GM23338 (cell line): ENCODE data around the gene PUM1. TPM values are rescaled to one million over a fixed set of nuclear protein-coding genes. Genes with fewer than 3 reads are reported as not detected.

Experiments used
- ATAC-seq: fragments of 200-7000 bp; cut with Tn5 transposase; 3 replicates; pipeline ENCODE4 v1.9.1; 2020
- DNase-seq: peaks from one replicate; pipeline ENCODE4 v3.0.0-alpha.2; 2015; ENCODE audit warnings: low spot score
- H2AFZ ChIP-seq: fragments of 200-600 bp; sonication (generic); 2 replicates; pipeline ENCODE4 v1.8.0; 2016; ENCODE audit warnings: antibody characterized with exemption, mild to moderate bottlenecking, moderate library complexity
- H3F3A ChIP-seq: fragments of 200-600 bp; sonication (generic); replicated peaks from 2 replicates; pipeline ENCODE4 v1.8.0; 2017; ENCODE audit warnings: antibody characterized with exemption, mixed run types, low read depth
- H3K27ac ChIP-seq: fragments of 200-600 bp; sonication (generic); 2 replicates; pipeline ENCODE4 v1.6.1; 2016; ENCODE audit warnings: low read depth
- H3K27me3 ChIP-seq: fragments of 200-600 bp; sonication (generic); 2 replicates; pipeline ENCODE4 v1.8.0; 2016; ENCODE audit warnings: mild to moderate bottlenecking, mixed run types, moderate library complexity; ENCODE audit not compliant: insufficient read depth
- H3K36me3 ChIP-seq: fragments of 200-600 bp; sonication (generic); 2 replicates; pipeline ENCODE4 v1.8.0; 2016; ENCODE audit warnings: mild to moderate bottlenecking; ENCODE audit not compliant: insufficient read depth
- H3K4me1 ChIP-seq: fragments of 200-600 bp; sonication (generic); 2 replicates; pipeline ENCODE4 v1.8.0; 2016; ENCODE audit warnings: mild to moderate bottlenecking, moderate library complexity; ENCODE audit not compliant: insufficient read depth
- H3K4me2 ChIP-seq: fragments of 200-600 bp; sonication (generic); 2 replicates; pipeline ENCODE4 v1.7.1; 2017; ENCODE audit warnings: mixed run types
- H3K4me3 ChIP-seq: fragments of 200-600 bp; sonication (generic); 2 replicates; pipeline ENCODE4 v1.6.1; 2016; ENCODE audit warnings: mixed run types
- H3K79me2 ChIP-seq: fragments of 200-600 bp; sonication (generic); replicated peaks from 2 replicates; pipeline ENCODE4 v1.8.0; 2017; ENCODE audit warnings: mild to moderate bottlenecking; ENCODE audit not compliant: insufficient read depth
- H3K9me2 ChIP-seq: fragments of 200-600 bp; sonication (generic); 2 replicates; pipeline ENCODE4 v1.8.0; 2017; ENCODE audit not compliant: insufficient read depth
- H4K20me1 ChIP-seq: fragments of 200-600 bp; sonication (generic); replicated peaks from 2 replicates; pipeline ENCODE4 v1.8.0; 2017; ENCODE audit warnings: mild to moderate bottlenecking; ENCODE audit not compliant: insufficient read depth
- H3K27ac Mint-ChIP-seq: 2 replicates; pipeline ENCODE4 v1.8.0; 2020; ENCODE audit warnings: inconsistent platforms, mild to moderate bottlenecking, moderate library complexity, mixed read lengths
- H3K27me3 Mint-ChIP-seq: 3 replicates; pipeline ENCODE4 v1.8.0; 2022; ENCODE audit warnings: low read depth, mild to moderate bottlenecking, moderate library complexity, mixed read lengths, inconsistent platforms; ENCODE audit not compliant: insufficient read depth, poor library complexity
- H3K36me3 Mint-ChIP-seq: 3 replicates; pipeline ENCODE4 v1.8.0; 2021; ENCODE audit warnings: low read depth, mild to moderate bottlenecking, inconsistent platforms, moderate library complexity, mixed read lengths
- H3K4me1 Mint-ChIP-seq: 3 replicates; pipeline ENCODE4 v1.8.0; 2020; ENCODE audit warnings: mild to moderate bottlenecking, inconsistent platforms, mixed read lengths
- H3K4me3 Mint-ChIP-seq: 3 replicates; pipeline ENCODE4 v1.8.0; 2021; ENCODE audit warnings: moderate library complexity, mild to moderate bottlenecking, inconsistent platforms, mixed read lengths
- H3K9me3 Mint-ChIP-seq: 3 replicates; pipeline ENCODE4 v1.8.0; 2020; ENCODE audit warnings: moderate library complexity, mild to moderate bottlenecking, inconsistent platforms, mixed read lengths
- CREB1 ChIP-seq: fragments of 250-450 bp; sonication (Bioruptor Pico); IDR thresholded peaks from 2 replicates; pipeline ENCODE4 v1.5.0; 2020; ENCODE audit warnings: low read depth, mild to moderate bottlenecking, moderate library complexity
- EZH2 ChIP-seq: fragments of 200-600 bp; sonication (generic); IDR thresholded peaks from one replicate; pipeline ENCODE4 v1.8.0; 2017; ENCODE audit warnings: antibody characterized with exemption, mild to moderate bottlenecking, low read depth; ENCODE audit not compliant: unreplicated experiment
- EZH2phosphoT487 ChIP-seq: fragments of 200-600 bp; sonication (generic); IDR thresholded peaks from one replicate; pipeline ENCODE4 v1.8.1; 2018; ENCODE audit warnings: antibody characterized with exemption; ENCODE audit not compliant: unreplicated experiment
- JUNB ChIP-seq: IDR thresholded peaks from one replicate; pipeline ENCODE4 v1.6.1; 2016; ENCODE audit warnings: antibody characterized with exemption; ENCODE audit not compliant: unreplicated experiment
- NANOG ChIP-seq: IDR thresholded peaks from 2 replicates; pipeline ENCODE4 v1.6.1; 2016; ENCODE audit warnings: antibody characterized with exemption, borderline replicate concordance
- POLR2AphosphoS5 ChIP-seq: IDR thresholded peaks from 2 replicates; pipeline ENCODE4 v1.6.1; 2016; ENCODE audit warnings: antibody characterized with exemption, low read depth
- STAT1 ChIP-seq: IDR thresholded peaks from one replicate; pipeline ENCODE4 v1.6.1; 2016; ENCODE audit warnings: antibody characterized with exemption; ENCODE audit not compliant: unreplicated experiment
- ZNF114 ChIP-seq: fragments of 250-450 bp; sonication (Bioruptor Pico); IDR thresholded peaks from 2 replicates; pipeline ENCODE4 v1.5.0; 2020; ENCODE audit warnings: mild to moderate bottlenecking, moderate library complexity
- ZNF331 ChIP-seq: fragments of 250-450 bp; sonication (Bioruptor Pico); IDR thresholded peaks from 2 replicates; pipeline ENCODE4 v1.5.0; 2020; ENCODE audit warnings: low read depth, mild to moderate bottlenecking, moderate library complexity
- polyA plus RNA-seq: library from polyadenylated mRNA; unstranded; fragments of >200 nt; fragmentation: Nextera tagmentation; extraction: Ambion mirVana; gene quantifications from 2 replicates; pipeline ENCODE4 v1.2.1, GENCODE V29; 2016
- total RNA-seq: library from RNA; depleted of rRNA; stranded (reverse); fragments of >200 nt; shearing (Covaris generic); gene quantifications from 2 replicates; pipeline ENCODE4 v1.2.3, GENCODE V29; 2014
- TF ChIP-seq, protein P1 (sequence below): IDR thresholded peaks from one replicate; pipeline ENCODE4 v1.6.1; 2018; ENCODE audit warnings: antibody characterized with exemption; ENCODE audit not compliant: unreplicated experiment
- TF ChIP-seq, protein P2 (sequence below): fragments of 250-450 bp; sonication (Bioruptor Pico); IDR thresholded peaks from 2 replicates; pipeline ENCODE4 v1.5.0; 2020; ENCODE audit warnings: mild to moderate bottlenecking, moderate library complexity
- TF ChIP-seq, protein P3 (sequence below), 2 experiments: fragments of 200-600 bp in 1 of 2; sonication (generic) in 1 of 2; conservative IDR thresholded peaks; 2 replicates each; pipeline versions ENCODE4 v1.5.1 to v1.6.1; 2016 to 2017; ENCODE audit warnings: antibody characterized with exemption in 2 of 2, low read depth in 2 of 2, mild to moderate bottlenecking in 2 of 2, moderate library complexity in 1 of 2
- TF ChIP-seq, protein P4 (sequence below): IDR thresholded peaks from 2 replicates; pipeline ENCODE4 v1.6.1; 2016; ENCODE audit warnings: antibody characterized with exemption

Gene PUM1
- total and polyA plus RNA-seq, 2 experiments from 2014 or later: 44.4 to 117 TPM

DNA sequence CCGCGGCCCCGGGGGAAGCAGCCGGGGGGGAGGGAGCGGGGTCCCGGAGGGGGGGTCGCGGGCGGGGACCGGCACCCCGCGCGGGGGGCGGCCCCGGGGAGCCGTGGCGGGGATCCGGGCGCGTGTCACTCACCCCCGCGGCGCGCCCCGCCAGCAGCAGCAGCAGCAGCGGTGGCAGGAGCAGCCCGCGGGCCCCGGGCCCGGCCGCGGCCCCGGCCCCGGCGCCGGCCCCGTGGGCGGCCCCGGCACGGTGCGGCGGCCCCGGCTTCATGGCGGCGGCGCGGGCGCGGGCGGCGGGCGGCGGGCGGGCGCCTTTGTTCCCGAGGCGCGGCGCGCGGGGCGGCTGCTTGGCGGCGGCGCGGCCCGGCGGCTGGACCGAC lies 157.2 kb downstream of the PUM1 start:
- H3K36me3 ChIP-seq: no peaks in the 10 kb centered on the region
- peak overlapping the region; percentile 88; the same call in 1 of the 2 replicates for H3K4me2 ChIP-seq
- H3K27ac ChIP-seq: no peak overlapping the region
- peaks cover 4% of the 10 kb centered on the region; the same call in 1 of the 2 replicates for H4K20me1 ChIP-seq
- Mint-ChIP-seq H3K9me3 (no peaks in the 10 kb centered on the region), H3K27ac (no peak overlapping the region), H3K4me3 (no peak overlapping the region), H3K27me3 (peaks cover 29% of the 10 kb centered on the region), H3K4me1 (peaks cover 50% of the 10 kb centered on the region), H3K36me3 (no peaks in the 10 kb centered on the region; the same call in 2 of the 3 replicates)
- H3K9me2 ChIP-seq: no peaks in the 10 kb centered on the region
- ATAC-seq (no peak), DNase-seq (no peak)
- peaks cover 29% of the 10 kb centered on the region for H3K4me1 ChIP-seq
- H3K27me3 ChIP-seq: peaks cover 18% of the 10 kb centered on the region
- H3K4me3 ChIP-seq: peak overlapping the region; percentile 76; the same call in 1 of the 2 replicates
- TF ChIP-seq POLR2AphosphoS5 (no peak), STAT1 (no peak), EZH2 (no peak), JUNB (no peak), ZNF114 (CRISPR knock-in tag) (no peak), ZNF331 (CRISPR knock-in tag) (no peak), NANOG (no peak), EZH2phosphoT487 (no peak), CREB1 (CRISPR knock-in tag) (no peak)
- TF ChIP-seq, protein P1, sequence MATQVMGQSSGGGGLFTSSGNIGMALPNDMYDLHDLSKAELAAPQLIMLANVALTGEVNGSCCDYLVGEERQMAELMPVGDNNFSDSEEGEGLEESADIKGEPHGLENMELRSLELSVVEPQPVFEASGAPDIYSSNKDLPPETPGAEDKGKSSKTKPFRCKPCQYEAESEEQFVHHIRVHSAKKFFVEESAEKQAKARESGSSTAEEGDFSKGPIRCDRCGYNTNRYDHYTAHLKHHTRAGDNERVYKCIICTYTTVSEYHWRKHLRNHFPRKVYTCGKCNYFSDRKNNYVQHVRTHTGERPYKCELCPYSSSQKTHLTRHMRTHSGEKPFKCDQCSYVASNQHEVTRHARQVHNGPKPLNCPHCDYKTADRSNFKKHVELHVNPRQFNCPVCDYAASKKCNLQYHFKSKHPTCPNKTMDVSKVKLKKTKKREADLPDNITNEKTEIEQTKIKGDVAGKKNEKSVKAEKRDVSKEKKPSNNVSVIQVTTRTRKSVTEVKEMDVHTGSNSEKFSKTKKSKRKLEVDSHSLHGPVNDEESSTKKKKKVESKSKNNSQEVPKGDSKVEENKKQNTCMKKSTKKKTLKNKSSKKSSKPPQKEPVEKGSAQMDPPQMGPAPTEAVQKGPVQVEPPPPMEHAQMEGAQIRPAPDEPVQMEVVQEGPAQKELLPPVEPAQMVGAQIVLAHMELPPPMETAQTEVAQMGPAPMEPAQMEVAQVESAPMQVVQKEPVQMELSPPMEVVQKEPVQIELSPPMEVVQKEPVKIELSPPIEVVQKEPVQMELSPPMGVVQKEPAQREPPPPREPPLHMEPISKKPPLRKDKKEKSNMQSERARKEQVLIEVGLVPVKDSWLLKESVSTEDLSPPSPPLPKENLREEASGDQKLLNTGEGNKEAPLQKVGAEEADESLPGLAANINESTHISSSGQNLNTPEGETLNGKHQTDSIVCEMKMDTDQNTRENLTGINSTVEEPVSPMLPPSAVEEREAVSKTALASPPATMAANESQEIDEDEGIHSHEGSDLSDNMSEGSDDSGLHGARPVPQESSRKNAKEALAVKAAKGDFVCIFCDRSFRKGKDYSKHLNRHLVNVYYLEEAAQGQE: no peak
- TF ChIP-seq, protein P2, sequence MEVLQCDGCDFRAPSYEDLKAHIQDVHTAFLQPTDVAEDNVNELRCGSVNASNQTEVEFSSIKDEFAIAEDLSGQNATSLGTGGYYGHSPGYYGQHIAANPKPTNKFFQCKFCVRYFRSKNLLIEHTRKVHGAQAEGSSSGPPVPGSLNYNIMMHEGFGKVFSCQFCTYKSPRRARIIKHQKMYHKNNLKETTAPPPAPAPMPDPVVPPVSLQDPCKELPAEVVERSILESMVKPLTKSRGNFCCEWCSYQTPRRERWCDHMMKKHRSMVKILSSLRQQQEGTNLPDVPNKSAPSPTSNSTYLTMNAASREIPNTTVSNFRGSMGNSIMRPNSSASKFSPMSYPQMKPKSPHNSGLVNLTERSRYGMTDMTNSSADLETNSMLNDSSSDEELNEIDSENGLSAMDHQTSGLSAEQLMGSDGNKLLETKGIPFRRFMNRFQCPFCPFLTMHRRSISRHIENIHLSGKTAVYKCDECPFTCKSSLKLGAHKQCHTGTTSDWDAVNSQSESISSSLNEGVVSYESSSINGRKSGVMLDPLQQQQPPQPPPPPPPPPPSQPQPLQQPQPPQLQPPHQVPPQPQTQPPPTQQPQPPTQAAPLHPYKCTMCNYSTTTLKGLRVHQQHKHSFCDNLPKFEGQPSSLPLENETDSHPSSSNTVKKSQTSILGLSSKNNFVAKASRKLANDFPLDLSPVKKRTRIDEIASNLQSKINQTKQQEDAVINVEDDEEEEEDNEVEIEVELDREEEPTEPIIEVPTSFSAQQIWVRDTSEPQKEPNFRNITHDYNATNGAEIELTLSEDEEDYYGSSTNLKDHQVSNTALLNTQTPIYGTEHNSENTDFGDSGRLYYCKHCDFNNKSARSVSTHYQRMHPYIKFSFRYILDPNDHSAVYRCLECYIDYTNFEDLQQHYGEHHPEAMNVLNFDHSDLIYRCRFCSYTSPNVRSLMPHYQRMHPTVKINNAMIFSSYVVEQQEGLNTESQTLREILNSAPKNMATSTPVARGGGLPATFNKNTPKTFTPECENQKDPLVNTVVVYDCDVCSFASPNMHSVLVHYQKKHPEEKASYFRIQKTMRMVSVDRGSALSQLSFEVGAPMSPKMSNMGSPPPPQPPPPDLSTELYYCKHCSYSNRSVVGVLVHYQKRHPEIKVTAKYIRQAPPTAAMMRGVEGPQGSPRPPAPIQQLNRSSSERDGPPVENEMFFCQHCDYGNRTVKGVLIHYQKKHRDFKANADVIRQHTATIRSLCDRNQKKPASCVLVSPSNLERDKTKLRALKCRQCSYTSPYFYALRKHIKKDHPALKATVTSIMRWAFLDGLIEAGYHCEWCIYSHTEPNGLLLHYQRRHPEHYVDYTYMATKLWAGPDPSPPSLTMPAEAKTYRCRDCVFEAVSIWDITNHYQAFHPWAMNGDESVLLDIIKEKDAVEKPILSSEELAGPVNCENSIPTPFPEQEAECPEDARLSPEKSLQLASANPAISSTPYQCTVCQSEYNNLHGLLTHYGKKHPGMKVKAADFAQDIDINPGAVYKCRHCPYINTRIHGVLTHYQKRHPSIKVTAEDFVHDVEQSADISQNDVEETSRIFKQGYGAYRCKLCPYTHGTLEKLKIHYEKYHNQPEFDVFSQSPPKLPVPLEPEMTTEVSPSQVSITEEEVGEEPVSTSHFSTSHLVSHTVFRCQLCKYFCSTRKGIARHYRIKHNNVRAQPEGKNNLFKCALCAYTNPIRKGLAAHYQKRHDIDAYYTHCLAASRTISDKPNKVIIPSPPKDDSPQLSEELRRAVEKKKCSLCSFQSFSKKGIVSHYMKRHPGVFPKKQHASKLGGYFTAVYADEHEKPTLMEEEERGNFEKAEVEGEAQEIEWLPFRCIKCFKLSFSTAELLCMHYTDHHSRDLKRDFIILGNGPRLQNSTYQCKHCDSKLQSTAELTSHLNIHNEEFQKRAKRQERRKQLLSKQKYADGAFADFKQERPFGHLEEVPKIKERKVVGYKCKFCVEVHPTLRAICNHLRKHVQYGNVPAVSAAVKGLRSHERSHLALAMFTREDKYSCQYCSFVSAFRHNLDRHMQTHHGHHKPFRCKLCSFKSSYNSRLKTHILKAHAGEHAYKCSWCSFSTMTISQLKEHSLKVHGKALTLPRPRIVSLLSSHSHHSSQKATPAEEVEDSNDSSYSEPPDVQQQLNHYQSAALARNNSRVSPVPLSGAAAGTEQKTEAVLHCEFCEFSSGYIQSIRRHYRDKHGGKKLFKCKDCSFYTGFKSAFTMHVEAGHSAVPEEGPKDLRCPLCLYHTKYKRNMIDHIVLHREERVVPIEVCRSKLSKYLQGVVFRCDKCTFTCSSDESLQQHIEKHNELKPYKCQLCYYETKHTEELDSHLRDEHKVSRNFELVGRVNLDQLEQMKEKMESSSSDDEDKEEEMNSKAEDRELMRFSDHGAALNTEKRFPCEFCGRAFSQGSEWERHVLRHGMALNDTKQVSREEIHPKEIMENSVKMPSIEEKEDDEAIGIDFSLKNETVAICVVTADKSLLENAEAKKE (CRISPR knock-in tag): no peak
- TF ChIP-seq, protein P3, sequence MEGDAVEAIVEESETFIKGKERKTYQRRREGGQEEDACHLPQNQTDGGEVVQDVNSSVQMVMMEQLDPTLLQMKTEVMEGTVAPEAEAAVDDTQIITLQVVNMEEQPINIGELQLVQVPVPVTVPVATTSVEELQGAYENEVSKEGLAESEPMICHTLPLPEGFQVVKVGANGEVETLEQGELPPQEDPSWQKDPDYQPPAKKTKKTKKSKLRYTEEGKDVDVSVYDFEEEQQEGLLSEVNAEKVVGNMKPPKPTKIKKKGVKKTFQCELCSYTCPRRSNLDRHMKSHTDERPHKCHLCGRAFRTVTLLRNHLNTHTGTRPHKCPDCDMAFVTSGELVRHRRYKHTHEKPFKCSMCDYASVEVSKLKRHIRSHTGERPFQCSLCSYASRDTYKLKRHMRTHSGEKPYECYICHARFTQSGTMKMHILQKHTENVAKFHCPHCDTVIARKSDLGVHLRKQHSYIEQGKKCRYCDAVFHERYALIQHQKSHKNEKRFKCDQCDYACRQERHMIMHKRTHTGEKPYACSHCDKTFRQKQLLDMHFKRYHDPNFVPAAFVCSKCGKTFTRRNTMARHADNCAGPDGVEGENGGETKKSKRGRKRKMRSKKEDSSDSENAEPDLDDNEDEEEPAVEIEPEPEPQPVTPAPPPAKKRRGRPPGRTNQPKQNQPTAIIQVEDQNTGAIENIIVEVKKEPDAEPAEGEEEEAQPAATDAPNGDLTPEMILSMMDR (conservative IDR thresholded peaks at IDR 0.05; ENCODE audit: low read depth in 2 of 2): no peak
- TF ChIP-seq, protein P4, sequence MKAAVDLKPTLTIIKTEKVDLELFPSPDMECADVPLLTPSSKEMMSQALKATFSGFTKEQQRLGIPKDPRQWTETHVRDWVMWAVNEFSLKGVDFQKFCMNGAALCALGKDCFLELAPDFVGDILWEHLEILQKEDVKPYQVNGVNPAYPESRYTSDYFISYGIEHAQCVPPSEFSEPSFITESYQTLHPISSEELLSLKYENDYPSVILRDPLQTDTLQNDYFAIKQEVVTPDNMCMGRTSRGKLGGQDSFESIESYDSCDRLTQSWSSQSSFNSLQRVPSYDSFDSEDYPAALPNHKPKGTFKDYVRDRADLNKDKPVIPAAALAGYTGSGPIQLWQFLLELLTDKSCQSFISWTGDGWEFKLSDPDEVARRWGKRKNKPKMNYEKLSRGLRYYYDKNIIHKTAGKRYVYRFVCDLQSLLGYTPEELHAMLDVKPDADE: no peak
- H2AFZ ChIP-seq: no peak overlapping the region
- H3F3A ChIP-seq: peaks cover 13% of the 10 kb centered on the region; the same call in 1 of the 2 replicates
- H3K79me2 ChIP-seq: peaks cover 1% of the 10 kb centered on the region; the same call in 1 of the 2 replicates
